GM19455 (cell line): Measurements from ENCODE around the gene SLC16A8.

Experiments
- ATAC-seq: cut with Tn5 transposase; IDR thresholded peaks from one replicate; pipeline ENCODE4 v1.9.1; 2021; ENCODE audit not compliant: unreplicated experiment

Gene SLC16A8

DNA sequence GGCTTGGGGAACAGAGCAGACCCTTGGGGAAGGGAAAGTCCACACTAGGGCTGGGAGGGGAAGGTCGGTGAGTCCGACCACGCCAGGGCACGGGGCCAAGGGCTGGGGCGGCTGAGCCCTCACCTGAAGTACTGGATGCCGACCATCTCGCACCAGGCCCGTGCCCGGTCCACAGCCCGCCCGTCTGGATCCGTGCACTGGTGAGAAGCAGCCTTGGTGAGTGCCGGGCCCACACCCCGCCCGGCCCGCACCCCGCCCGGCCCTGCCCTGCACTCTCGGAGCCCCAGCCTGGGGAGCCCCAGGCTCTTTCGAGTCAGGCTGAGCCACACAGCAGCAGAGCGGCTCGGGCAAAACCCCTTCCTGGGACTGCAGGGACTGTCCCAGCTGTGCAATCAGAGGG is 28.4 kb upstream of the SLC16A8 start:
- no peak for ATAC-seq

DNA sequence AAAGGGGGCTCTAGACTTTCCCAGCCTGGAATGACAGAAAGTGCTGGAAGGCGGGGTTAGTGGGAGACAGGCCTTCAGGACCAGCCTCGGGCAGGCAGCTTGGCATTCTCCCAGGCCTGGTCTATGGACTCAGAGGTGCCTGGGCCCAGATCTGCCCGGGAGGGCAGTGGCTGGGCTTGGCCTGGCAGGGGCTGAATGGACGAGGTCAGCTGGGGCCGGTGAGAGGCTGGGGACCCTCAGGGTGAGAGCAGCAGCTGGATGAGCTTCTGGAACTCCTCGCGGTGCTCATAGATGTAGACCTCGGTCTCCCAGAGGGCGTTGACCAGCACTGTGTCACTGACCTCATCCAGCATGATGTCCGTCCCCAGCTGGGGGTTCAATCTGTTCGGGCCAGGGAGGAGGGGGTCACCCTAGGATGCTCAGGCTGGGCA is 28.0 kb upstream of the SLC16A8 start:
- ATAC-seq, result no peak

DNA sequence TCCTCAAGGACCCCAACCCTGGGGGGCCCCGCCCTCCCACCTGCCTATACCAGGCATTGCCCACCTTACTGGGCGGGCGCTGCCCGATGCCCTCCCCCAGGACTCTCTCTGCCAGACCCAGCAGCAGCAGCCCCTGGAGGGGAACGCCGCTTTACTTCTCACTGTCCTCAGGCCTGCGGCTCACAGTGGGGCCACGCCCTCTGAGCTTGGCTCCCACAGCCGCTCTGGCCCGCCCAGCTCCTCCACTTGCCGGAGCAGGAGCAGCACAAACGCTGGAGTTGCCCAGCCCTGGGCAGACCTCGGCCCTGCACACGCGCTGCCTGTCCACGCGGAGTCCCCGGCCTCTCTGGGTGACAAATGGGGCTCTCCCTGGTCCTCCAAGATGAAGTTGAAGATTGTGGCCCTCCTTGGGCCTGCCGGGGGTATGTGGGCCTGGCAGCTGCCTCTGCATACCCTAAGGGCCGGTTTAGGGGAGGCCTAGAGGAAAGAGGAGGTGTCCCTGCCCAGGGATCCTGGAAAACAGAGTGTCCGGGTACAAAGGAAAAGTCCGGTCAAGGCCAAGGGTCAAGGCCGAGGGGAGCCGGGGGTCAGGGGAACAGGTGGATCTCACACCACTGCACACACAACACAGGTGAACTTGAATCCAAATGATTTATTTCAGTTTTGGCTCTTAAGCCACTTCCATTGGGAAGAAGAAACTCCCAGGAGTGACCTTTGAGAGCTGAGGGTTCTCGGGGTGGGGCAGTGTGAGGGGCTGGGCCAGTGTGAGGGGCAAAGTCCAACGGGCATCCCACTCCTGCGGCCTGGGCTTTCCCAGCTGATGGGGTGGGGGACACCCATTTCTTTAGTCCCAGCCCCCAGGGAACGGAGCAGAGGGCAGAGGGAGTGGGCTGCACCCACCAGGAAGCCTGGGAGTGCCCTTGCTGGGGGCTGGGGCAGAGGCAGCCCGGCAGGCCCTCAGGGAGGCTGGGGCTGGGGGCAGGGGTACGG is 27.2 kb upstream of the SLC16A8 start:
- ATAC-seq, result no peak

DNA sequence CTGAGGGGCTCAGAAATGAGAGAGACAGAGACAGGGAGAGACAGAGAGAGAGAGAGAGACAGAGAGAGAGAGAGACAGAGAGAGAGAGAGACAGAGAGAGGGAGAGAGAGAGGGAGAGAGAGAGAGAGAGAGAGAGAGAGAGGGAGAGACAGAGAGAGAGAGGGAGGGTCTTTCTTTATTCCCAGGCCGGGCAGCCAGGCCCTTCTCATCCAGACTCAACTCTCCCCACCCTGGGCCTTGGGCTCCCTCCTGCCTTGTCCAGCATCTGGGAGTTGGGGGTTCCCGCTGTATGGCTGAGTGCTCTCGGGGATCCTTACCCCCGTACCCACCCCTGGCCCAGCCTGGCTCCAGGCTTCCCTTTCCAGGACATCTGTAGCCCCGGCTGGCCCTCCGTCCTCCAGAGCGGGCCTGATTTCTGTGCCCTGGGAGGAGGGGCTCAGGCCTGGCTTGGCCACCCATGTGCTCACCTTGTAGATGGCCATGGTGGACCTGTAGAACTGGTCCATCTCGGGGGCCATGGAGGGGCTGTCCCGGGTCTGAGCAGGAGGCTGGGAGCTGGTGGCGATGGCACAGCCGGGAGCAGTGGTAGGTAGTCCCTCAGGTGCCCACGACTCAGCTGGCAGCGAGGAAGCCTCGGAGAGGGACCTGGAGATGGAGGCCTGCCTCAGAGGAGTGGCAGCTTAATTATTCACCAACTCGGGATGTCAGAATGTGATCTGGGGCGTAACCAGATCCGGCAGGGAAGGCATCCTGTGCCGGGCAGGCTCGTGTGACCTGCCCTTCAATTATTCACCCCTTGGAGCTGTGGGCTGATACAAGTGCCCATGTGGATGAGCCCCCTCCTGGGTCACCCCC is 26.3 kb upstream of the SLC16A8 start, which contains the start of gene BAIAP2L2:
BAIAP2L2 (minus strand) TSS at position 677 of the 855 bp plus-strand sequence; CDS start at position 518, 159 bp downstream.
- ATAC-seq, result no peak

DNA sequence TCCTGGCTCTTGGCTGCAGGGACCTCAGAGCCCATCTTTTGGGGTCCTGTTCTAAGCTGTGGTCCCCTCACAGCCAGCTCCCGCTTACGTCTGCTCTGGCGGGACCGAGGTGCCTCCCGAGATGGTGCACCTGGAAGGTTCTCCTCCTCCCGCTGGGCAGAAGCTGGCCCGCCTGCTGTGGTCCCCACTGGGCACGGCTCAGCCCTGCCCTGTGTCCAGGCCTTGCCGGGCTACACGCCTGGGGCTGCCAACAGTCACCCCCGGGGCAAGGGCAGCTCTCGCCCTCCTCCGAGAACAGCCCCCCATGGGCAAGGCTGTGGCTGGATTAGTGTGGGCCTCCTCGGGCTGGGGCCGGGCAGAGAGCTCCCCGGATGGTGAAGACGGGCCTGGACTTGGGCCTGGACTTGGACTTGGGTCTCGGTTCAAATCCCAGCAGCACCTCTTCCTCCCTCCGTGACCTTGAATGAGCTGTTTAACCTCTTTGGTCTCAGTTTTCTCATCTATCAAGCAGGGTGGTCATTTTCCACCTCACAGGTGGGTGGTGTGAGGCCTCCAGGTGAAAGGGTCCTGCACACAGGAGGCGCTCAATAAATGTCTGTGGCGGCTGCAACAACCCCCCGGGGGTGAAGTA is 25.5 kb upstream of the SLC16A8 start:
- ATAC-seq, result no peak

GRCh38 chr22:38108561-38109319 is 24.8 kb upstream of the SLC16A8 start:
- no peak for ATAC-seq

DNA sequence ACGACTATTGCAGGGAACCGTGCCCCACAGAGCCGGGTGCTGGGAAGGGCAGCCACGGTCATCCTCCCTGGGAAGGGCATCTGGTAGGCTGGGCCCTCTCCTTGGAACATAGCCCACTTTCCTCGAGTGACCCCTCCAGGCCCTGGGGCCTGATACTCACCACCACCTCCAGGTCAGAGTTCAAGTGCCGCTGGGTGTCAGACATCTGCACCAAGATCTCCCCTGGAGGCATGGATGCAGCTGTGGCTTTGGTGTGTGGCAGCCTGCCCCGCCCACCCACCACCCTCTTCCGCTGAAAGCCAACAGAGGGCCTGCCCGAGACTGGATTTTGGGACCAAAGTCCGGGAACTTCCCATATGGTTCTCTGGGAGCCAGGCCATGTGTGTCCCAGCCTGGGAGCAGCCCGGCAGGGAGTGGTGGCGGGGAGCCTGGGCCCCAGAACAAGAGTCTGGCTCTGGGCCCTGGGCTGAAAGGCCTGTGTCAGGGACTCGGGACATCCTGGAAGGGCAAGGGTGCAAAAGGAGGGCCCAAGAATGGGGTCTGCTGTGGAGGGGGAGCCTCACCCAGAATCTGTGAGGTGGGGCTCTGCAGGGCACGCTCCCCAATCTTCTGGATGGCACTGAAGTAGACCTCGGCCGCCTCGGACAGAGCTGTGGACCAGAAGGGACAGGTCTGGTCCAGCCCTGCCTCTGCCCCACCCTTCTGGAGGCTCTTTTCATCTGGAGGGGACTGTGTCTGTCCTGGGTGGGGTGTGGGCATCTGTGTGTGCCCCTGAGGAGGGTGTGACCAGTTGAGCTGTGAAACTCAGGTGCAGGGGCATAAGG is 23.9 kb upstream of the SLC16A8 start:
- ATAC-seq, result no peak

GRCh38 chr22:38106814-38107578 is 23.0 kb upstream of the SLC16A8 start:
- no peak for ATAC-seq

DNA sequence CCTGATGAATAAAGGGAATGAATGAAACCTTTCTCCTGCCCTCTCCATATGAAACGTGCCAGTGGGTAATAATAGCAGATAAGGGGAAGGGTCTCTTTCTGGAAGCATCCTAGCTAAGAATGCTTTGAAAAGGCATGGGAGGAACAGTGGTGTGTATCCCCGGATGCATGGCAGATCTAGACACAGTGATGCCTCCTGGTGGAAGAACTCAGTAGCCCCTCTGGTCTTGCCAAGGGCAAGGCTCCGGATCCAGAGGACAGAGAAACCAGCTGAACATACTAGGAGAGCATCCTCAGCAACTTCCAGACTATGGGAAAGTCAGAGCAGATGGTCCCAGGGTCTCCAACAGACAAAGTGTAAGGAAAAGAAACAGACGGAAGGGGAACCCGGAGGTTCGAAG is 20.1 kb upstream of the SLC16A8 start:
- no peak for ATAC-seq

DNA sequence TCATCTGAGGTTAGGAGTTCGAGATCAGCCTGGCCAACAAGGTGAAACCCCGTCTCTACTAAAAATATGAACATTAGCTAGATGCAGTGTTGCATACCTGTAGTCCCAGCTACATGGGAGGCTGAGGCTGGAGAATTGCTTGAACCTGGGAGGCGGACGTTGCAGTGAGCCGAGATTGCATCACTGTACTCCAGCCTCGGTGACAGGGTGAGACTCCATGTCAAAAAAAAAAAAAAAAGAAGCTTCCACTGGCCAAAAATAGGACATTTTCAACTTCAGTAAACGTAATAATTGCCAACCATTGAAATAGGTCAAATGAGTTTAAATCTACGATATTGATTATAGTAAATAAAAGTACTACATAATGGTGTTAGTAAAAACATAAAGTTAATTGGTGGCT is 19.7 kb upstream of the SLC16A8 start:
- no peak for ATAC-seq

GRCh38 chr22:38098410-38099249 is 14.6 kb upstream of the SLC16A8 start:
- ATAC-seq, result no peak

- ATAC-seq, result no peak
Measured at GRCh38 chr22:38097557-38098409, 13.8 kb upstream of the SLC16A8 start.

DNA sequence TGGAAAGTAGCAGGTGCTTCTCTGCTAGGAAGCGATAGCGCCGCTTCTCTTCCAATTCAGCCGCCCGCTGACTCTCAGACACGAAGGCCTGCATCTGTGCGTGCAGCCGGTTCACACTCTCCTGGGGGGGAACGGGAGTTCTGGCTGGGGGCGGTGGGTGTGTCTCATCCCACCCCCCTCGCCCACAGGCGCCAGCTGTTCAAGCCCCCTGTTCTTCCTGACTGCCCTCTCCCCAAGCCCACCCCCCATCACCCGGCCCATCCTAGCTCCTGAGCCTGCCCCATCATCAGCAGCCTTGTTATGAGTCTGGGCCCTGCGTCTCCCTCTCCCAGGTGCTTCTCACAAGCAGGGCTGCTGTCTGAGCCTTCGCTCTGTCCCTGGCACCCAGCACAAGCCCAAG is 13.1 kb upstream of the SLC16A8 start:
- no peak for ATAC-seq

DNA sequence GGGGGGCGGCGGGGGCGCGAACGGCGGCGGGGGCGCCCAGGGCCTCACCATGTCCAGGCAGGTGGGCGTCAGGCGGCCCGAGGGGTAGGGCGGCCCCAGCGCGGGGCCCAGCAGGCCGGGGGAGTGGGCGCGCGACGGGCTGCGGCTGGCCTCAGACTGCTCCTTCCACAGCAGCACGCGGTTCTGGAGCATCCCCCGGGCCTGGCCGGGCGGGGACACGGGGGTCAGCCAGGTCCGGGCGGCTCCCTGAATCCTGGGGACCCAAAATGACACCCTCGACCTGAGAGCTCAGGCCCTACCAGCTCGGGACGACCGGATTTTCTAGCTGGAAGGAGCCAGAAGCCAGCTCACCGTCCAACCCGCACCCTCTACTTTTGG is 5.5 kb upstream of the SLC16A8 start:
- no peak for ATAC-seq

- no peak for ATAC-seq
Measured at GRCh38 chr22:38088629-38089473, 4.9 kb upstream of the SLC16A8 start.

- no peak for ATAC-seq
Measured at GRCh38 chr22:38087855-38088254, 3.9 kb upstream of the SLC16A8 start.
